OCI-LY3 (cell line): Measurements from ENCODE around the gene PIK3C3.

Experiments
- H2AFZ ChIP-seq: fragments of 200-600, 300-600 bp; shearing (Covaris generic); 2 replicates; pipeline ENCODE4 v1.6.0; 2014; ENCODE audit warnings: antibody characterized with exemption, low read depth, low read length
- H3K27ac ChIP-seq: fragments of 200-600, 300-600 bp; sonication (generic); 2 replicates; pipeline ENCODE4 v1.5.1; 2014; ENCODE audit warnings: mild to moderate bottlenecking, low read length, moderate library complexity, mixed read lengths
- H3K27me3 ChIP-seq: fragments of 200-600, 300-600 bp; sonication (generic); 2 replicates; pipeline ENCODE4 v1.6.1; 2014; ENCODE audit warnings: low read depth, low read length, mixed read lengths
- H3K36me3 ChIP-seq: fragments of 200-600, 300-600 bp; sonication (generic); replicated peaks from 2 replicates; pipeline ENCODE3; 2014; ENCODE audit warnings: low read depth, low read length, mixed read lengths
- H3K4me1 ChIP-seq: fragments of 300-600, 200-600 bp; sonication (generic); 2 replicates; pipeline ENCODE4 v1.6.1; 2014; ENCODE audit warnings: low read length, mixed read lengths
- H3K4me2 ChIP-seq: fragments of 200-600, 300-600 bp; sonication (generic); 2 replicates; pipeline ENCODE4 v1.6.1; 2014; ENCODE audit warnings: low read length, mixed read lengths
- H3K4me3 ChIP-seq: fragments of 300-600, 200-600 bp; sonication (generic); 2 replicates; pipeline ENCODE4 v1.5.1; 2014; ENCODE audit warnings: antibody characterized with exemption, mild to moderate bottlenecking, low read length, moderate library complexity
- H3K79me2 ChIP-seq: fragments of 300-600, 200-600 bp; shearing (Covaris generic); 2 replicates; pipeline ENCODE4 v1.6.1; 2014; ENCODE audit warnings: mild to moderate bottlenecking, low read length, mixed read lengths
- H3K9ac ChIP-seq: fragments of 300-600, 200-600 bp; shearing (Covaris generic); 2 replicates; pipeline ENCODE4 v1.6.0; 2014; ENCODE audit warnings: mild to moderate bottlenecking, low read length, moderate library complexity
- H3K9me3 ChIP-seq: fragments of 200-600, 300-600 bp; shearing (Covaris generic); 2 replicates; pipeline ENCODE4 v1.6.1; 2014; ENCODE audit warnings: low read length, mixed read lengths; ENCODE audit not compliant: insufficient read depth
- H4K20me1 ChIP-seq: fragments of 200-600, 300-600 bp; sonication (generic); 2 replicates; pipeline ENCODE4 v1.6.1; 2016; ENCODE audit warnings: low read length, mixed read lengths; ENCODE audit not compliant: insufficient read depth
- EZH2phosphoT487 ChIP-seq: fragments of 200-600 bp; shearing (Covaris generic); IDR thresholded peaks from 2 replicates; pipeline ENCODE4 v1.6.1; 2018; ENCODE audit warnings: antibody characterized with exemption, mixed run types, low read depth
- TF ChIP-seq, protein P1 (sequence below): fragments of 200-600, 300-600 bp; sonication (generic); IDR thresholded peaks from 2 replicates; pipeline ENCODE4 v1.5.1; 2014; ENCODE audit warnings: antibody characterized with exemption, low read length, low read depth

PIK3C3 gene

DNA sequence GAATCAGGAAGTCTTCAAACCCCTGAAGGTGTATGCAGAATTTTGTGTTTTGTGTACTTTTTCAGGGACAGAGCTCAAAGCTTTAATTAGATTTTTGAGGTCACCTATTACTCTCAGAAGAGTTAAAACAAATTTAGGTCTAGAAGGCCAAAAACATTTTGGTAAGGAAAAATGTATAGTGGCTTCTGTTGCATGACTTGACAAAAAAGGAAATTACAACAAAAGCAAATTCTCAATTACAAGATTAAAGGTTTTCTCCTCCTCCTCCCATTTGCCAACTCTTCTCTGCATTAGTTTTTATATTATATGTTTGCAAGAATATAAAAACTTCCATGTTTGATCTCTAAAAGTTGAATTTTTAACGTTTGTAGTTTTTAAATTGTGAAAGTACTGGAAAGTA lies 4.0 kb downstream of the PIK3C3 start:
- no peak overlapping the region for H3K4me3 ChIP-seq
- peaks cover 15% of the 10 kb centered on the region for H3K4me1 ChIP-seq
- H3K4me2 ChIP-seq: no peak overlapping the region
- H2AFZ ChIP-seq: no peak overlapping the region
- peaks cover 8% of the 10 kb centered on the region; the same call in 1 of the 2 replicates for H4K20me1 ChIP-seq
- H3K27ac ChIP-seq: no peak overlapping the region
- peaks cover 61% of the 10 kb centered on the region for H3K79me2 ChIP-seq
- H3K9me3 ChIP-seq: no peaks in the 10 kb centered on the region
- peaks cover 42% of the 10 kb centered on the region for H3K36me3 ChIP-seq
- no peak overlapping the region for H3K9ac ChIP-seq
- H3K27me3 ChIP-seq: no peaks in the 10 kb centered on the region
- TF ChIP-seq EZH2phosphoT487: no peak
- TF ChIP-seq, protein P1, sequence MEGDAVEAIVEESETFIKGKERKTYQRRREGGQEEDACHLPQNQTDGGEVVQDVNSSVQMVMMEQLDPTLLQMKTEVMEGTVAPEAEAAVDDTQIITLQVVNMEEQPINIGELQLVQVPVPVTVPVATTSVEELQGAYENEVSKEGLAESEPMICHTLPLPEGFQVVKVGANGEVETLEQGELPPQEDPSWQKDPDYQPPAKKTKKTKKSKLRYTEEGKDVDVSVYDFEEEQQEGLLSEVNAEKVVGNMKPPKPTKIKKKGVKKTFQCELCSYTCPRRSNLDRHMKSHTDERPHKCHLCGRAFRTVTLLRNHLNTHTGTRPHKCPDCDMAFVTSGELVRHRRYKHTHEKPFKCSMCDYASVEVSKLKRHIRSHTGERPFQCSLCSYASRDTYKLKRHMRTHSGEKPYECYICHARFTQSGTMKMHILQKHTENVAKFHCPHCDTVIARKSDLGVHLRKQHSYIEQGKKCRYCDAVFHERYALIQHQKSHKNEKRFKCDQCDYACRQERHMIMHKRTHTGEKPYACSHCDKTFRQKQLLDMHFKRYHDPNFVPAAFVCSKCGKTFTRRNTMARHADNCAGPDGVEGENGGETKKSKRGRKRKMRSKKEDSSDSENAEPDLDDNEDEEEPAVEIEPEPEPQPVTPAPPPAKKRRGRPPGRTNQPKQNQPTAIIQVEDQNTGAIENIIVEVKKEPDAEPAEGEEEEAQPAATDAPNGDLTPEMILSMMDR: no peak

GRCh38 chr18:41965634-41966255 lies 10.7 kb downstream of the PIK3C3 start:
- Histone ChIP-seq H3K79me2 (peaks cover 24% of the 10 kb centered on the region), H3K4me2 (no peak overlapping the region), H3K4me3 (no peak overlapping the region), H2AFZ (no peak overlapping the region), H3K36me3 (peaks cover 51% of the 10 kb centered on the region), H4K20me1 (peaks cover 3% of the 10 kb centered on the region; the same call in 1 of the 2 replicates), H3K27me3 (no peaks in the 10 kb centered on the region), H3K4me1 (peaks cover 4% of the 10 kb centered on the region; the same call in 1 of the 2 replicates), H3K27ac (no peak overlapping the region), H3K9me3 (no peaks in the 10 kb centered on the region), H3K9ac (no peak overlapping the region)
- TF ChIP-seq, protein P1: no peak
- TF ChIP-seq EZH2phosphoT487: no peak

GRCh38 chr18:41966943-41967342 lies 11.9 kb downstream of the PIK3C3 start:
- peaks cover 52% of the 10 kb centered on the region for H3K36me3 ChIP-seq
- no peaks in the 10 kb centered on the region for H3K27me3 ChIP-seq
- H3K4me2 ChIP-seq: no peak overlapping the region
- no peaks in the 10 kb centered on the region for H3K9me3 ChIP-seq
- 0 out of 2 replicates have a peak, but pooled peaks cover 3% of the 10 kb centered on the region for H4K20me1 ChIP-seq
- H3K4me1 ChIP-seq: peaks cover under 1% of the 10 kb centered on the region; the same call in 1 of the 2 replicates
- no peak overlapping the region for H3K4me3 ChIP-seq
- TF ChIP-seq, protein P1: no peak
- no peak for TF ChIP-seq EZH2phosphoT487
- H2AFZ ChIP-seq: no peak overlapping the region
- H3K9ac ChIP-seq: no peak overlapping the region
- H3K79me2 ChIP-seq: peaks cover 17% of the 10 kb centered on the region; the same call in 1 of the 2 replicates
- no peak overlapping the region for H3K27ac ChIP-seq

DNA sequence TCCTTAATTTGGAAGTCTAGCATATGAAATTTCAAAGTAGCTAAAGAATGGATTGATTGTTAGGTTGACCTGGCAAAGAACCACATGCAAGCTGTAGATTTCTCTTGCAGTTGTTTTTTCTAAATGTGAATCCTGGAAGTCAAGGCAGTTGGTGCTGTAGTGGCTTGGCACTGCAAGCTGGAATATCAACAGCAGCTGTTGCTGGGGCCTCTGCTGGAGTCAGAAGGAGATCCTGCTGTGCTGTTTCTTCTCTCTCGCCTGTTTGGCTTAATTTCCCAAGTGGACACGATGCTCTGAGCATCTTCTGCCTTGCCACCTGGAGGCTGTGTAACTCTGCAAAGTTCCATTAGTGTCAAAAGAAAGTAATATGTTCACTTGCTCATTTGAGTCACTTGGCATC lies 12.6 kb downstream of the PIK3C3 start:
- Histone ChIP-seq H3K4me2 (no peak overlapping the region), H3K4me1 (peaks cover 7% of the 10 kb centered on the region), H3K9ac (no peak overlapping the region), H3K9me3 (no peaks in the 10 kb centered on the region), H2AFZ (no peak overlapping the region), H3K27me3 (no peaks in the 10 kb centered on the region), H3K27ac (no peak overlapping the region), H3K36me3 (peaks cover 51% of the 10 kb centered on the region), H3K4me3 (no peak overlapping the region), H4K20me1 (peaks cover 8% of the 10 kb centered on the region; the same call in 1 of the 2 replicates), H3K79me2 (peaks cover 13% of the 10 kb centered on the region; the same call in 1 of the 2 replicates)
- TF ChIP-seq, protein P1: no peak
- TF ChIP-seq EZH2phosphoT487: no peak
